Mesothelial cell of epicardium (in vitro differentiated cells): Measurements from ENCODE around the gene NOL7. TPM values are rescaled to one million over a fixed set of nuclear protein-coding genes. Genes with fewer than 3 reads are reported as not detected.

Experiments
- DNase-seq, 2 experiments: peaks; one replicate each; pipeline ENCODE4 v3.0.0; 2021; ENCODE audit warnings: low spot score in 2 of 2; ENCODE audit not compliant: unreplicated experiment in 2 of 2
- H3K27ac Mint-ChIP-seq: 2 replicates; pipeline ENCODE4 v1.8.0; 2021; ENCODE audit warnings: mixed read lengths
- H3K27me3 Mint-ChIP-seq: 2 replicates; pipeline ENCODE4 v1.8.0; 2021; ENCODE audit warnings: low read depth, mixed read lengths
- H3K36me3 Mint-ChIP-seq: 2 replicates; pipeline ENCODE4 v1.8.0; 2021; ENCODE audit warnings: mixed read lengths
- H3K4me1 Mint-ChIP-seq: 2 replicates; pipeline ENCODE4 v1.8.0; 2021; ENCODE audit warnings: mixed read lengths
- H3K4me3 Mint-ChIP-seq: 2 replicates; pipeline ENCODE4 v1.8.0; 2021; ENCODE audit warnings: mild to moderate bottlenecking, moderate library complexity, mixed read lengths
- H3K9me3 Mint-ChIP-seq: 2 replicates; pipeline ENCODE4 v1.8.0; 2021; ENCODE audit warnings: mixed read lengths
- total RNA-seq: library from RNA; stranded (reverse); gene quantifications from 3 replicates; pipeline ENCODE4 v1.2.1, GENCODE V29; 2021
- TF ChIP-seq, protein P1 (sequence below): fragments of 200-600 bp; sonication (generic); IDR thresholded peaks from one replicate; pipeline ENCODE4 v1.5.0; 2021; ENCODE audit warnings: antibody characterized with exemption; ENCODE audit not compliant: unreplicated experiment

Gene NOL7
- total RNA-seq, 1 donor from 2014 or later = 40.8 TPM

DNA sequence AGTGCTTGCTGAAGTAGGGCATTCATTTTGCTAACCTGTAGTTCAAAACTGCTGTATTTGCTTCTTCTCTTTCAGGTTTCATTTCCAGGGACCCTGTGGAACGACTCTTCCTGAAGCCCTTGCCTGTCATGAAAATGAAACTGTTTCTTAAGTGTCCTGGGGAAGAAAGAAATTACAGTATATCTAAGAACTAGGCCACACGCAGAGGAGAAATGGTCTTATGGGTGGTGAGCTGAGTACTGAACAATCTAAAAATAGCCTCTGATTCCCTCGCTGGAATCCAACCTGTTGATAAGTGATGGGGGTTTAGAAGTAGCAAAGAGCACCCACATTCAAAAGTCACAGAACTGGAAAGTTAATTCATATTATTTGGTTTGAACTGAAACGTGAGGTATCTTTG, 3.4 kb upstream of the NOL7 start:
- Mint-ChIP-seq H3K4me3 (no peak overlapping the region), H3K27ac (peak overlapping the region; percentile 17), H3K4me1 (peaks cover 27% of the 10 kb centered on the region), H3K36me3 (peaks cover 9% of the 10 kb centered on the region), H3K27me3 (no peaks in the 10 kb centered on the region), H3K9me3 (no peaks in the 10 kb centered on the region)
- no peak for DNase-seq
- TF ChIP-seq, protein P1, sequence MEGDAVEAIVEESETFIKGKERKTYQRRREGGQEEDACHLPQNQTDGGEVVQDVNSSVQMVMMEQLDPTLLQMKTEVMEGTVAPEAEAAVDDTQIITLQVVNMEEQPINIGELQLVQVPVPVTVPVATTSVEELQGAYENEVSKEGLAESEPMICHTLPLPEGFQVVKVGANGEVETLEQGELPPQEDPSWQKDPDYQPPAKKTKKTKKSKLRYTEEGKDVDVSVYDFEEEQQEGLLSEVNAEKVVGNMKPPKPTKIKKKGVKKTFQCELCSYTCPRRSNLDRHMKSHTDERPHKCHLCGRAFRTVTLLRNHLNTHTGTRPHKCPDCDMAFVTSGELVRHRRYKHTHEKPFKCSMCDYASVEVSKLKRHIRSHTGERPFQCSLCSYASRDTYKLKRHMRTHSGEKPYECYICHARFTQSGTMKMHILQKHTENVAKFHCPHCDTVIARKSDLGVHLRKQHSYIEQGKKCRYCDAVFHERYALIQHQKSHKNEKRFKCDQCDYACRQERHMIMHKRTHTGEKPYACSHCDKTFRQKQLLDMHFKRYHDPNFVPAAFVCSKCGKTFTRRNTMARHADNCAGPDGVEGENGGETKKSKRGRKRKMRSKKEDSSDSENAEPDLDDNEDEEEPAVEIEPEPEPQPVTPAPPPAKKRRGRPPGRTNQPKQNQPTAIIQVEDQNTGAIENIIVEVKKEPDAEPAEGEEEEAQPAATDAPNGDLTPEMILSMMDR = no peak

- H3K4me3 Mint-ChIP-seq = peak overlapping the region; percentile 94
- H3K36me3 Mint-ChIP-seq = peaks cover 11% of the 10 kb centered on the region
- no peak for DNase-seq
- TF ChIP-seq, protein P1 = no peak
- H3K27me3 Mint-ChIP-seq = no peaks in the 10 kb centered on the region
- H3K9me3 Mint-ChIP-seq = no peaks in the 10 kb centered on the region
- H3K4me1 Mint-ChIP-seq = peaks cover 35% of the 10 kb centered on the region
- no peak overlapping the region for H3K27ac Mint-ChIP-seq
Measured at GRCh38 chr6:13613029-13613594, 2.0 kb upstream of the NOL7 start.

- Mint-ChIP-seq H3K4me3 (peak overlapping the region; percentile 94), H3K27me3 (no peaks in the 10 kb centered on the region), H3K36me3 (peaks cover 14% of the 10 kb centered on the region), H3K9me3 (no peaks in the 10 kb centered on the region), H3K27ac (peak overlapping the region; percentile 95), H3K4me1 (peaks cover 35% of the 10 kb centered on the region)
- TF ChIP-seq, protein P1 = no peak
- DNase-seq = peak in 1 of 2 experiments; percentile 31
Measured at GRCh38 chr6:13614126-13614925, 809 bp upstream of the NOL7 start.

GRCh38 chr6:13615792-13616120, 621 bp downstream of the NOL7 start:
- Mint-ChIP-seq H3K4me1 (peaks cover 35% of the 10 kb centered on the region), H3K4me3 (peak overlapping the region; percentile 94), H3K27ac (peak overlapping the region; percentile 95), H3K36me3 (peaks cover 16% of the 10 kb centered on the region), H3K27me3 (no peaks in the 10 kb centered on the region), H3K9me3 (no peaks in the 10 kb centered on the region)
- peak in 1 of 2 experiments; percentile 63 for DNase-seq
- TF ChIP-seq, protein P1 = no peak

DNA sequence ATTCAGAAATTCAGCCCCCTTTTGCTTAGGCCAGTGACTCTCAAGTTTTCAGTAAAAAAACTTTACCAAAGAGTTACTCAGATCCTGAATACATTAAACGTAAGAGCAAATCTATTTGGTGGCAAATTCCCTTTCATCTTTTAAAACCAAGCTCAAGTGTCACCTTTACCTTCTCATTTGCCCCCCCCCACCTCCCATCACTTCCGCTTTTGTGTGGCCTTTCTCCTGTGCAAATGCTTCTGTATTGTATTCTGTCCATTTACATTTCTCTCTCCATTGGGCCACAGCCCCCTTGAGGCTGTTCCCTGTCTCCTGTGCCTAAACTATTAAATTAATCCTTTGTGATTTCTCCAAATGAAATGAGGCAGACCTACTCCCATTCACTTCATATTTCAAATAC, 1.9 kb downstream of the NOL7 start:
- H3K4me3 Mint-ChIP-seq = peak overlapping the region; percentile 94
- H3K27ac Mint-ChIP-seq = peak overlapping the region; percentile 68
- H3K9me3 Mint-ChIP-seq = no peaks in the 10 kb centered on the region
- peaks cover 35% of the 10 kb centered on the region for H3K4me1 Mint-ChIP-seq
- TF ChIP-seq, protein P1 = no peak
- peaks cover 13% of the 10 kb centered on the region for H3K36me3 Mint-ChIP-seq
- no peaks in the 10 kb centered on the region for H3K27me3 Mint-ChIP-seq
- DNase-seq = no peak
